NOMO-1 (cell line): ENCODE measurements around the gene PRR5L.
"Not testable (repeated sequence)": the region's sequence is repeated elsewhere in the genome, so short reads cannot be mapped to it uniquely, and the experiment has no call there.

Source experiments
- DNase-seq, 2 experiments: peaks; one replicate each; lab custom pipeline; 2025; ENCODE audit not compliant: unreplicated experiment in 2 of 2; lab: John Stamatoyannopoulos, UW

PRR5L gene

DNA sequence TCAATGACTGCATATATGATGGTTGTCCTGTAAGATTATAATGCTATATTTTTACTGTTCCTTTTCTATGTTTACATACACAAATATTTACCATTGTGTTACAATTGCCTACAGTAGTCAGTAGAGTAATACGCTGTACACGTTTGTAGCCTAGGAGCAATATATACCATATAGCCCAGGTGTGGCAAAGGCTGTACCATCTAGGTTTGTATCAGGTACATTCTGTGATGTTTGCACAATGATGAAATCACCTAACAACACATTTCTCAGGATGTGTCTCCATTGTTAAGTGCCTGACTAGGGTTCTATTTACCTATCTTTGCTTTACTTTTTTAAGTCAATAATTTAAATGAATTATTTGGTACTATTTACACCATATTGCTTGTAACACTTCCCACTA, 21.9 kb downstream of the PRR5L start:
- no peak for DNase-seq

DNA sequence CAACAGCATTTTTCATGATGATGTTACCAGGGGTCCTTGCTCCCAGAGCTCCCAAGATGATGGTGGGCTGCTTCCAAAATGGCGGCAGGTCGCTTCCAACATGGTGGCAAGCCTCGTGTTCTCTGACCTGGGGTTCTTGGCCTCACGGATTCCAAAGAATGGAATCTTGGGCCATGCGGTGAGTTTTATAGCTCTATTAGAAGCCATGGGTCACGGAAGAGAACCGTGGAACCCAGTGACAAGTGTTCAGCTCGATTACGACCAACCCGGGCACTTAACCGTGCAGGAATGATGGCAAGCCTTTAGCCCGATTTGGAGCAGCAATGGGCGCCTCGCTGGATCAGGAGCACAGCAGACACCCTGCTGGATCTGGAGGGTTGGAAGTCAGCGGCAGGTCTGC, 28.9 kb downstream of the PRR5L start:
- DNase-seq: not testable (repeated sequence)

DNA sequence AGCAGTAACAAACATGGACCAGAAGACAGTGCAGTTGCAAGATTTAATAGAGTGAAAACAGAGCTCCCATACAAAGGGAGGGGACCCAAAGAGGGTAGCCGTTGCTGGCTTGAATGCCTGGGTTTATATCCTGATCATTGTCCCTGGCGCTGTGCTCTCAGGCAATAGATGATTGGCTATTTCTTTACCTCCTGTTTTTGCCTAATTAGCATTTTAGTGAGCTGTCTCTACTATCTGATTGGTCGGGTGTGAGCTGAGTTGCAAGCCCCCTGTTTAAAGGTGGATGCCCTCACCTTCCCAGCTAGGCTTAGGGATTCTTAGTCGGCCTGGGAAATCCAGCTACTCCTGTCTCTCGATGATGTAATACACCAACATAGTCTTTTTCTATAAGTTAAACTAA, 29.3 kb downstream of the PRR5L start:
- not testable (repeated sequence) for DNase-seq

DNA sequence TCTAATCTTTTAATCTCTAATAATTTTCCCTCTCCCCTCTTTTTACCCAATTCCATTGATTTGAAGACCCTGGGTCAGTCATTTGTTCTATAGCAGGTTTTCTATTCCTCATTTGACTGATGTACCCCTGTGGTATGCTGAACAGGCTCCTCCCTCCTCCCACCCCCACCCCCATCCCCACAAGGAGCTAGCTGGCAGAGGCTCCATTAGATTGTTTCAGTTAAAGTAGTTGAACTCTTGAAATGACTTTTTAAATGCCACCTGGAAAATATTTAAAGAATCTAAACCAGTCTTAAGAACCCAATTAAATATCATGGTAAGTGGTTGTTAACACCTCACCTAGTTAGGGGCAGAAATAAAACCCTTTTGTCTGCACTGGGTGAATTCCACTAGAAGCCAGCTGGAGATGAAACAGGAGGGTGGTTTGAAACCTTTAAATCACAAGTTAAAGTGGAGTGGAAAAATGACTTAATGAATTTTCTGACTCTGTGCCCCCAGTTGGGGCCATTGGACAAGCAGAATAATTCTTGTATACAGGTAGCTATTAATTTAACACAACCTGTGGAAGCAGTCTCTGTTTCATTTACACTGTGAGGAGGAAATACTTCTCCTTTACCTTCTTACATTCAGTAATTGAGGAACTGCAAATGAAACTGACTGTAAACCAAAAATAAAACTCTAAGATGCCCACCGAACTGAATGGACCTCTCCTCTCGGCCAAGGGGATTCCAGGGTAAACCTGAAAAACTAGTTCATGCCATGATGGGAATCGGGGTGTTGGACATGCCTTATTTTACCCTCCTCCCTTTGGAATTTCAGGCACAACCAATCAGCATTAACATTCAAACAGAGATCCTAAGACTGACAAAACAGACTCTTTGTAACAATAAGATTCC, 30.7 kb downstream of the PRR5L start:
- DNase-seq: peak in 1 of 2 experiments; percentile 41

- DNase-seq: no peak
Measured at GRCh38 chr11:36328966-36329673, 33.0 kb downstream of the PRR5L start.

DNA sequence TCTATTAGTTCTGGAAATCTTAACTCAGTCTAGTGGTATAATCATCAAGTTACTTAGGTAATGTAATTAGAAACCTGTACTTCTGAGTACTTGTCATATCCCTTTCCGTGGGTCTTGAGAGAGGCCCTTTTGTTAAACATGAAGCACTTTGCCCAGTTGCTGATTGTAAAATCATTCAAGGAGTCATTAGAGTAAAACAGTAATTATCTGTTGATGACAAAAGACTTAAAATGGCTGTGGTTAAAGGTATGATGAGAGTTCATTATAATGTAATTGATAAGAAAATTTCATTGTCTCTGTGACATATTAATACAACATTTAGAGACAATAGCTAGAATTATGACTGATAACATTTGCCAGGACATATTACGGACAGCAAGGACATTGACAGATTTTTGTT, 34.3 kb downstream of the PRR5L start:
- DNase-seq: no peak

- DNase-seq: no peak
Measured at GRCh38 chr11:36333468-36333867, 37.4 kb downstream of the PRR5L start.

DNA sequence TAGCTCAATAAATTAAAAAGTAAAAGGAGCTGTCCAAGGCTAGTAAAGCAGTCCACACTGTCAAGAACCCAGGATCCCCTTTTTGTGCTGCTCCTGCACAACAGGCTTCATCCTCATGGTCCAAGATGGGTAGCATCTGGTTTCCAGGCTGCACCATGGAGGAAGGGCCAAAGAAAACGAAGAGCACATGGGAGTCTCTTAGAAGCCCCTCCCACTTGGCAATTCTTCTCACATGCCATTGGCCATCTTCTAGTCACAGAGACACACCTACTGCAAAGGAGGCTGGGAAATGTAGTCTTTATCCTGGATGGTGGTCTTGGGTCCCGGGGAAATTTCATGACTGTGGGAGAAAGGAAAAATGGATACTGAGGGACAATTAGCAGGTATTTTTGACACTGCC, 37.8 kb downstream of the PRR5L start:
- peak in 1 of 2 experiments; percentile 10 for DNase-seq

DNA sequence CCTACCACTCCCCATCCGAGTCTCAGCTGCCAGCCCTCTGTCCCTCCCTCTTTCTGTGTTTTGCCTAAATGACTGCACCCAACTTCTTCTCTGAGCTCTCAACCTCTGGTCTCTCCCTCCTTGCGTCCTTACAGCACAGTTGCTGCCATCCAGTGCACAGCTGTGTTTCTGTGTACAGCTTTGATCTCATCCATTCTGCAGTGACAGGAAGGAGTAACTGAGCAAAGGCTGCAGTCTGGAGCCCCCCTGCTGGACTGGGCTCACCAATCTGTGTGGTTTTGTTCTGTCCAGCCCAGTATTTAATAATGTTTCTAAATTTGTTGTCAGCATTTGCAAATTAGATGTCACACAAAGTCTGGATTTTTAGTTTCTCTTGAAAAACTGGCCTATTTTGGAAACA, 43.8 kb downstream of the PRR5L start:
- no peak for DNase-seq

DNA sequence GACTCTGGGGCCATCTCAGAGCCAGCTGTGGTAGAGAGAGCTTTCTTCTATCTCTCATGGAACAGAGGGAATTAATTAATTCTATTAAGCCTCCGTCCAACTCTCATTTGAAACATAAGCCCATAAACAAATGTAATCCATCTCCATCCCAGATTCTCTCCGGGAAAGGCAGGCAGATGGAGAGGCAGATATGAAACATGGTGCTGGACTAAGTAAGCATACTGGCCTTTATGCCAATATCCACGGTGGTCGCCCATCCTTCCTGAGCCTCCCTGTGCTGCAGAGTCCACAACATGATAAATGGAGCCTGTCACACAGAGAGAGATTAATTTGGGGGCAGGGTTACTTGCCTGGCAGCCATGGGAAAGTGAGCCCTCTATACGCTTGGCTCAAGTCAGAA, 44.8 kb downstream of the PRR5L start:
- DNase-seq: no peak

- DNase-seq: no peak
Measured at GRCh38 chr11:36341915-36342314, 45.8 kb downstream of the PRR5L start.

DNA sequence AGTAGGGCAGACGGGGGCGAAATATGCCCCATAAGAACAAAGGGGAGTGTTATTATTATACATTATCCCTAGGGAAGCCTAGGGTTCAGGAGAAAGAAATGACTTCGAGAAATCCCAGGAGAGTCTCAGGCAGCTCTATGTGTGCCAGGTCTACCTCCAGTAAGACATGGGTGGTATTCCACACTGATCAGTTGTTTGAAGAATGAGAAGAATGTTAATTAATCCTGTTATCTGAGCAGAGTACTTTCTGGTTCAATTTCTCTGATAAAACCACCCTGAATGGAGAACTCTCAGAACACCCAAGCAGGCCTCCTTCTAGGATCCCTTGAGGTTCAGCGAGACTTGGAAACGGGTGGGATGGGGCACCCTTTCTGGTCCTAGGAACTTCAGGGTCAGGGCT, 46.2 kb downstream of the PRR5L start:
- no peak for DNase-seq

DNA sequence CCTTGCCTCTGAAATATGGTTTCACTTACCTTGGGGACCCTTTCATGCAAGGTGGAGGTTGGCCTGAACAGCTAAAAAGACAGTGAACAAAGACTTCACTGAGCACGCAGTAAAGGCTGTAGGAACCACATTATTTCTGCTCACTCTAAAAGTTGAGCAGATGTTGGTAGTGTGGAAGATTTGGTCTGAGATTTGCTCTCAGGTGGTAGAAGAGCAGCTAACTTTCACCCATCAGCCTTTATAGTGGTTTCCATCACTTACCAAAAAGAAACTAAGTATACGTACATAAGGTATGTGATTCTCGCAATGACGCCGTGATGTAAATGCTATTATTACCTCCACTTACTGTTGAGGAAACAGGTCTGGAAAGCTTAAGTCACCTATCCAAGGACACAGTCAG, 47.3 kb downstream of the PRR5L start:
- DNase-seq: no peak

DNA sequence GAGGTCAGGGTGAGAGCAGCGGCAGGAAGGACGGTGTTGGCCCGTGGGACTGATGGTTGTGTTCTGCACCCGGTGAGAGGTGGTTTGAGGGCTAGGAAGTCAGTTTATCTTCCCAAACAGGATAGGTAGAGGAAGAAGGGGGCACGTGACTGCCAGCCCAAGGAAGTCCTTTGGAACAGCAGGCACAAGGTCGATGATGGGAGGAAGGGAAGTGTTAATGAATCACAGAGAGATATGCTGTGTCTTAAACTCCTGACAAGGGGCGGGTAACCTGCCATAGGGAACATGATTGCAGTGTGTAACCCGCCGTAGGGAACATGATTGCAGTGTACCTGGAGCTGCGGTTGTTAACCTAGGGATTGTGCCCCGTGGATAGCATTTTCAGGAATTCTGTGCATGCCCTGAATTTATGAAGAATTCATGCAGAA, 49.0 kb downstream of the PRR5L start:
- no peak for DNase-seq

- no peak for DNase-seq
Measured at GRCh38 chr11:36345535-36346141, 49.5 kb downstream of the PRR5L start.

- DNase-seq: no peak
Measured at GRCh38 chr11:36346562-36347383, 50.7 kb downstream of the PRR5L start.

DNA sequence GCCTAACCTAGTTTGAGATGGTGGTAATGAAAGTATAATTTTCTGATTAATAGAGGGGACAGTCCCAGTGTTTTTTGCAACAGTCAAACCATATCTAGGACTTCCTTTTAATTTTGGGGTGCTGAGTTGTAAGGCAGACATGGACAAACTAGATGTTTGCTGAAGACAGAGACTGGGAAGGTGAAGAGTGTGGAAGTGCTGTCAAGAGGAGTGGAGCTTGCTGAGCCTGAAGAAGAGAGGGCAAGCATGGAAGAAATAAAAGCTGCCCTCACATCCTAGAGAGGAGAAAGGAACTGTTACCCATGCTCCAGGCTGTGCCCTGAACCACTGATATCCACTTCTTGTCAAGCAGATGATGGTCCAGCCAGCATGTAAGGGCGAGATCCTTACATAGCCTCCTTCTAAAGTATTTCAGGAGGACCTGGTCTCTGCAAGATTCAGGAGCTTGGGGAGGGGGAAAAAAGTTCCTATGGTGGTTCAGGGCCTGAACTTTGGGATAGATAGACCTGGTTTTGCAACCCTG, 51.4 kb downstream of the PRR5L start:
- no peak for DNase-seq

DNA sequence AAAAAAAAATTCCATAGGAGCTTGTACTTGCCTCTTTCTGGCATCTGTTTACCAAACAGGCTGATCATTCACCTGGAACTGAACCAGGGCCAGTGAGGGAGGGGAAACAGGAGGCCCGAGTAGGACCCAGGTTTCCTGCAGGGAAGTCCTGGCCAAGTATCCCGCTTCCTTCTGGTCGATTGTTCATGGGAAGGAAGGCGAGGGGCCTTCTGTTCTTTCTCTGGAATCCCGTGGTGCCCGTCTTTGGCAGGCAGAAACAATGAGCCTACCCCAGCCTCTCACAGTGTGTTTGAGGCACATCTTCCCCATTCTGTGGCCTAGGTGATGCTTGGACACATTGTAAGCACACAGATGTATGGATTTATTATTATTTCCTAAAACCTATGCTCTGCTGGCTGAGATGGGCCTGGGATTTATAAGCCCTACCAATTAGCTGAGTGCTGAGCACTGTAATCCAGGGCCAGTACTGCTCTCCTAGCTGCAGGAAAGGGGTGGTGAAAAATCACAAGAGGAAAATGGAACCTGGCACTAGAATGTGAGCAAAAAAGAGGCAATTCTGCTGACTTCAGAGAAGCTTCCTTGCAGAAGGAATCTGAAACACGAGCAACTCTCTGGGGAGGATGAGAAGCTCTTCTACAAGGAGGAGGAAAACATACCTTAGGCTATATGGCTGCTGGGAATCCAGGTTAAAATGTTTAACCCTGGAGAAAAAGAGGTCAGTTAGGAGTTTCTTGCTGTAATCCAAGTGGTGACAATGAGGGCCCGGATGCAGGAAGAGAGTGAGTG, 53.5 kb downstream of the PRR5L start:
- DNase-seq: no peak

DNA sequence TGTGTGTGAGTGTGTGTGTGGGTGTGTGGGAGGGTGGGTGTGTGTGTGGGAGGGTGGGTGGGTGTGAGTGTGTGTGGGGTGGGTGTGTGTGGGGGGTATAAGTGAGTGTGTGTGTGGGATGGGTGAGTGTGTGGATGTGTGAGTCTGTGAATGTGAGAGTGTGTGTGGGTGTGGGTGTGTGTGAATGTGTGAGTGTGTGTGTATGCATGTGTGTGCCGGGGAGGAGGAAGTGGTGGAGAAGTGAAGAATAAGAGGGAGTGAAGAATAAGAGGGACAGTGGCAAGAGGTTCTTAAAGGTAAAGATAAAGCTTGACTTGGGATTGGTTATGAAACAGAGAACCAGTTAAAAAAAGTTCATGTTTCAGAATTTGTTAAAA, 54.0 kb downstream of the PRR5L start:
- peak in 1 of 2 experiments; percentile 26 for DNase-seq

GRCh38 chr11:36352922-36353321, 56.8 kb downstream of the PRR5L start:
- no peak for DNase-seq
